Suppressor macrophage treated with lipopolysaccharide for 1 hour (primary cell): ENCODE measurements around the gene KAT6B.

Experiments
- DNase-seq, 3 donors: peaks; one replicate each; pipeline ENCODE4 v3.0.0-alpha.2; 2020 to 2022

Gene KAT6B

GRCh38 chr10:74960670-74961069, 134.3 kb downstream of the KAT6B start:
- no peak for DNase-seq

- no peak for DNase-seq
Observed at GRCh38 chr10:74962517-74962916, 136.1 kb downstream of the KAT6B start.

GRCh38 chr10:74963549-74963948, 137.1 kb downstream of the KAT6B start:
- no peak for DNase-seq

GRCh38 chr10:74967911-74968666, 141.7 kb downstream of the KAT6B start:
- peak in 1 of 3 donors; percentile 16 for DNase-seq

- no peak for DNase-seq
Observed at GRCh38 chr10:74968667-74969061, 142.3 kb downstream of the KAT6B start.

GRCh38 chr10:74969093-74969492, 142.7 kb downstream of the KAT6B start:
- DNase-seq, result no peak

GRCh38 chr10:74969530-74969929, 143.1 kb downstream of the KAT6B start:
- DNase-seq, result no peak

GRCh38 chr10:74973741-74974392, 147.5 kb downstream of the KAT6B start:
- DNase-seq, result no peak

- DNase-seq, result no peak
Observed at GRCh38 chr10:74975758-74976157, 149.4 kb downstream of the KAT6B start.

GRCh38 chr10:74976565-74976964, 150.2 kb downstream of the KAT6B start:
- no peak for DNase-seq

GRCh38 chr10:74977072-74977471, 150.7 kb downstream of the KAT6B start:
- no peak for DNase-seq

GRCh38 chr10:74977913-74978847, 151.8 kb downstream of the KAT6B start:
- peak in 1 of 3 donors; percentile 8 for DNase-seq

- DNase-seq, result no peak
Observed at GRCh38 chr10:74981831-74982633, 155.6 kb downstream of the KAT6B start.

GRCh38 chr10:74982634-74982982, 156.2 kb downstream of the KAT6B start:
- DNase-seq, result no peak

- no peak for DNase-seq
Observed at GRCh38 chr10:74983383-74983782, 157.0 kb downstream of the KAT6B start.

GRCh38 chr10:74987339-74988053, 161.1 kb downstream of the KAT6B start:
- no peak for DNase-seq

GRCh38 chr10:74988054-74988775, 161.8 kb downstream of the KAT6B start:
- DNase-seq, result no peak

- no peak for DNase-seq
Observed at GRCh38 chr10:74988832-74989561, 162.6 kb downstream of the KAT6B start.

GRCh38 chr10:74991435-74991834, 165.0 kb downstream of the KAT6B start:
- DNase-seq, result peak; percentile 10 to 30 (median 23)

- no peak for DNase-seq
Observed at GRCh38 chr10:74992068-74992467, 165.7 kb downstream of the KAT6B start.
